Tibial nerve (tissue), 4 donors: ENCODE results near the gene OAS3. TPM values are rescaled to one million over a fixed set of nuclear protein-coding genes. Genes with fewer than 3 reads are reported as not detected.

Source experiments
- DNase-seq, 2 donors: peaks; one replicate each; pipeline ENCODE4 v3.0.0-alpha.2; 2019; ENCODE audit warnings: low spot score in 2 of 2
- H3K27ac ChIP-seq, 4 donors: fragments of 200-600 bp; sonication (generic) in 3 of 4; one replicate each; pipeline ENCODE4 v1.5.1; 2017 to 2019; ENCODE audit warnings: mild to moderate bottlenecking in 1 of 4
- H3K27me3 ChIP-seq, 2 donors: fragments of 200-600 bp; sonication (generic) in 1 of 2; one replicate each; pipeline versions ENCODE4 v1.5.1 to v1.6.0; 2017 to 2019
- H3K36me3 ChIP-seq, 3 donors: fragments of 200-600 bp; sonication (generic); one replicate each; pipeline ENCODE4 v1.5.1; 2018 to 2019
- H3K4me1 ChIP-seq, 4 donors: fragments of 200-600 bp; sonication (generic) in 3 of 4; one replicate each; pipeline ENCODE4 v1.5.1; 2017 to 2019
- H3K4me3 ChIP-seq, 4 donors: fragments of 200-600 bp; sonication (generic) in 3 of 4; one replicate each; pipeline ENCODE4 v1.5.1; 2017 to 2019; ENCODE audit warnings: mild to moderate bottlenecking in 1 of 4, moderate library complexity in 1 of 4
- H3K9me3 ChIP-seq, 4 donors: fragments of 200-600 bp; sonication (generic) in 3 of 4; one replicate each; pipeline ENCODE4 v1.5.1; 2017 to 2019
- EP300 ChIP-seq, 2 donors: sonication (generic); formaldehyde crosslinking; IDR thresholded peaks; one replicate each; pipeline ENCODE4 v1.6.1; 2017; ENCODE audit warnings: antibody characterized with exemption in 2 of 2, mild to moderate bottlenecking in 1 of 2
- POLR2A ChIP-seq, 2 donors: fragments of 450-650 bp; IDR thresholded peaks; one replicate each; pipeline ENCODE4 v1.6.1; 2017; ENCODE audit warnings: antibody characterized with exemption in 2 of 2, mild to moderate bottlenecking in 2 of 2, moderate library complexity in 2 of 2
- WGBS, 2 donors: methylation state at CpG; one replicate each; pipeline ENCODE4 v1.1.5; 2018; 5-methylcytosine and 5-hydroxymethylcytosine counted together
- total RNA-seq, 4 donors: library from RNA; depleted of rRNA; stranded (reverse); fragments of >200 nt; gene quantifications; one replicate each; pipeline ENCODE4 v1.1.0, GENCODE V29; 2016
- TF ChIP-seq, protein P1 (sequence below), 5 experiments: fragments of 200-600 bp in 3 of 5; fragments of 450-650 bp in 2 of 5; sonication (generic) in 3 of 5; IDR thresholded peaks; one replicate each; pipeline ENCODE4 v1.5.1; 2016 to 2019; ENCODE audit warnings: antibody characterized with exemption in 5 of 5, mild to moderate bottlenecking in 3 of 5, moderate library complexity in 2 of 5

OAS3 gene
- total RNA-seq, 4 donors from 2014 or later, result 5.7 to 16.5 (median 11.3) TPM

DNA sequence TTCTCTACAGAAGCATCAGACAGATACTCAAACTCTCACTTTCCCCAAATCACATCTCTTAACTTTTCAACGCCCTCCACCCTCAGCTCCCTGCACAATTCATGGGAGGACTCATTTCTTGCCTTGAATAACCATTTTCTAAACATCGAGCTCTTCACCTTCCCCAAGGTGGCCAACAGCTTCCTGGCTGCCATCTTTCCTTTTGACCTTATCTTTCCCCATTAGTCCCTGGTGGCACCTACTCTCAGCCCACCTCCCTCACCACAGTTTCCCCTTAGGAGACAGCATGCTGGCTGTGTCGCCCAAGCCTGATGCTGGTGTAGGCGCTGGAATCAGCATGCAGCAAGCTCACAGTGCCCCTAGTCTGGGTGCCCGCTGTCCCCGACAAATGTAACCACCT lies 39.9 kb upstream of the OAS3 start:
- TF ChIP-seq EP300 (IDR thresholded peaks at IDR 0.05) (no peak), POLR2A (IDR thresholded peaks at IDR 0.05) (no peak)
- TF ChIP-seq, protein P1, sequence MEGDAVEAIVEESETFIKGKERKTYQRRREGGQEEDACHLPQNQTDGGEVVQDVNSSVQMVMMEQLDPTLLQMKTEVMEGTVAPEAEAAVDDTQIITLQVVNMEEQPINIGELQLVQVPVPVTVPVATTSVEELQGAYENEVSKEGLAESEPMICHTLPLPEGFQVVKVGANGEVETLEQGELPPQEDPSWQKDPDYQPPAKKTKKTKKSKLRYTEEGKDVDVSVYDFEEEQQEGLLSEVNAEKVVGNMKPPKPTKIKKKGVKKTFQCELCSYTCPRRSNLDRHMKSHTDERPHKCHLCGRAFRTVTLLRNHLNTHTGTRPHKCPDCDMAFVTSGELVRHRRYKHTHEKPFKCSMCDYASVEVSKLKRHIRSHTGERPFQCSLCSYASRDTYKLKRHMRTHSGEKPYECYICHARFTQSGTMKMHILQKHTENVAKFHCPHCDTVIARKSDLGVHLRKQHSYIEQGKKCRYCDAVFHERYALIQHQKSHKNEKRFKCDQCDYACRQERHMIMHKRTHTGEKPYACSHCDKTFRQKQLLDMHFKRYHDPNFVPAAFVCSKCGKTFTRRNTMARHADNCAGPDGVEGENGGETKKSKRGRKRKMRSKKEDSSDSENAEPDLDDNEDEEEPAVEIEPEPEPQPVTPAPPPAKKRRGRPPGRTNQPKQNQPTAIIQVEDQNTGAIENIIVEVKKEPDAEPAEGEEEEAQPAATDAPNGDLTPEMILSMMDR (IDR thresholded peaks at IDR 0.05), result no peak
- H3K4me1 ChIP-seq, result no peaks in the 10 kb centered on the region
- no peaks in the 10 kb centered on the region for H3K9me3 ChIP-seq
- no peak overlapping the region for H3K27ac ChIP-seq
- DNase-seq, result no peak
- H3K36me3 ChIP-seq, result no peaks in the 10 kb centered on the region
- 88 to 90% methylated on average over 6 of the region's 6 CpGs for WGBS, 2 donors
- no peaks in the 10 kb centered on the region for H3K27me3 ChIP-seq
- H3K4me3 ChIP-seq, result no peak overlapping the region

DNA sequence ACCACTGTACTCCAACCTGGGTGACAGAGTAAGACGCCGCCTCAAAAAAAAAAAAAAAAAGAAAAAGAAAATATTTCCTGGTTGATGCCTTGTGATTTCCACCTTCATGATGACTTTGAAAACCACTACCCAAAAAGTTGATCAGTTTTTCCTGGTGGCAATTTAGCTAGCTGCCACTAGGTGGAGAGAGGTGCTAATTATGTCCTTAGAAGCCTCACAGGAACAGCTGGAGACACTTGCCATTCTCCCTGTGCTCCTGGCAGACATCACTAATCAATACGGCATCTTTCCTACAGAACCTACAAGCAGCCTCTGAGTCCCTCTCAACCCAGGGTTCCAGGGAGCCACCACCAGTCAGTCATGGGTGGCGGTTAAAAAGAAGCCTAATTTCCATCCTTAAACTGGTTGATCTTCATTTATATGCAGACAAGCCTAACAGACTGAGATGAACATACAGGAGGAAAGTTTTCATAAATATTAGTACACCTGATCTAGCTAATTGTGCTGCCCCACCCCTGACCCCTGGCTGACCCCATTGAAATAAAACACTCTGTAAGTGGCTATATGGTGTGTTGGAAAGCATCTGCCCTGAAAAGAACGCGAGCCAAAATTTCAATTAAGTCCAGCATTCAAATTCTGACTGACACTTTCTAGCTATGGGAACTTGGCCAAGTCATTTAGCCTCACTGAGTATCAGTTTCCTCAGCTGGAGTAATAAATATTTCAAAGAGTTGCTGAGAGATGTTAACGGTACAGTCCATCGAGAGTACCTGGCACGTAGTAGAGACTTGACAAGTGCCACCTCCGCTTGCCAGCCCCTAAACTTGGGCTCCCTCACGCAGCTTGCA lies 37.8 kb upstream of the OAS3 start:
- no peak overlapping the region for H3K27ac ChIP-seq
- TF ChIP-seq POLR2A (IDR thresholded peaks at IDR 0.05), result no peak
- TF ChIP-seq, protein P1 (IDR thresholded peaks at IDR 0.05), result peak; percentile 36 to 61 (median 44)
- H3K36me3 ChIP-seq, result no peaks in the 10 kb centered on the region
- peaks cover 0 to 18% (median 14%) of the 10 kb centered on the region in 4 donors for H3K4me1 ChIP-seq
- H3K4me3 ChIP-seq, result no peak overlapping the region
- H3K27me3 ChIP-seq, result no peaks in the 10 kb centered on the region
- 88 to 95% methylated on average over 11 of the region's 11 CpGs for WGBS, 2 donors
- DNase-seq, result peak in 1 of 2 donors; percentile 48
- H3K9me3 ChIP-seq, result no peaks in the 10 kb centered on the region

DNA sequence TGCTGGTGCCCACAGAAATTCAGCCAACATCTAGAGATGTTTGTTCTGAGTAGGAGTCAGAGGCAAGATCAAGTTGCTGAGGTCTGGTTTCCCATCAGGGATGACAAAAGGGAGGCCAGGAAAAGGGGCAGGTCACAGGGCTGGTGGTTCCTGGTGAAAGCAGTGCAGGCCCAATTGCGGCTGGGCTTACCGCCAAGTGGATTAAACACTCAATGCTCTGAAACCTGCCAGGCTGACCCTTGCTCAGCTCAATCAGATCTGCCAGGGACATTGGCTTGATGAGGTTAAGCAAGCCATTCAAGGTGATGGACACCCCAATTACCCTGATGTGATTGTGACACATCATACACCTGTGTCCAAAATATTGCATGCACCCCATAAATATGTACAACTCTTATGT lies 37.0 kb upstream of the OAS3 start:
- TF ChIP-seq, protein P1 (IDR thresholded peaks at IDR 0.05), result no peak
- TF ChIP-seq POLR2A (IDR thresholded peaks at IDR 0.05) (no peak), EP300 (IDR thresholded peaks at IDR 0.05) (no peak)
- WGBS, 2 donors, result 78 to 100% methylated on average over 2 of the region's 2 CpGs
- Histone ChIP-seq H3K9me3 (no peaks in the 10 kb centered on the region), H3K4me3 (no peak overlapping the region), H3K4me1 (peaks cover 0 to 25% (median 22%) of the 10 kb centered on the region in 4 donors), H3K27ac (no peak overlapping the region), H3K36me3 (no peaks in the 10 kb centered on the region), H3K27me3 (no peaks in the 10 kb centered on the region)
- DNase-seq, result no peak

DNA sequence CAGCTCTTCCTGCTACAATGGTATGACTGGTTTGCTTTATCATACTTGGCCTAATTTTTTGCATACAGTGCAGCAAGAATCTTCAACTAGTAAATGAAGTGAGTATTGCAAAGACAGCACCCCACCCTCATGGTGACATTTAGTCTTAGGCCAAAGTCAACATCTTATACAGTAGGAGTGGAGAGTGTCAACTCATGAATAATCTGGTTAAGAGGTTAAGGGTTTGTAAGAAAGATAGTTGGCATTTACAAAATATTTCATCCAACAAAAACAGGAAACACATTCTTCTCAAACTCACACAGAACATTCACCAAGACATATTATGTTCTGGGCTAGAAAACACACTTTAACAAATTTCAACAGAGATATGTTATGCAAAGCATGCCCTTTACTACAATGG lies 33.7 kb upstream of the OAS3 start:
- DNase-seq, result no peak
- Histone ChIP-seq H3K9me3 (no peaks in the 10 kb centered on the region), H3K36me3 (no peaks in the 10 kb centered on the region), H3K4me3 (no peak overlapping the region), H3K27me3 (no peaks in the 10 kb centered on the region), H3K27ac (peak overlapping the region in 2 of 4 donors; percentile 11 to 38), H3K4me1 (peaks cover 0 to 55% (median 32%) of the 10 kb centered on the region in 4 donors)
- TF ChIP-seq, protein P1 (IDR thresholded peaks at IDR 0.05), result no peak
- TF ChIP-seq EP300 (IDR thresholded peaks at IDR 0.05) (peak in 1 of 2 donors; percentile 32), POLR2A (IDR thresholded peaks at IDR 0.05) (no peak)

DNA sequence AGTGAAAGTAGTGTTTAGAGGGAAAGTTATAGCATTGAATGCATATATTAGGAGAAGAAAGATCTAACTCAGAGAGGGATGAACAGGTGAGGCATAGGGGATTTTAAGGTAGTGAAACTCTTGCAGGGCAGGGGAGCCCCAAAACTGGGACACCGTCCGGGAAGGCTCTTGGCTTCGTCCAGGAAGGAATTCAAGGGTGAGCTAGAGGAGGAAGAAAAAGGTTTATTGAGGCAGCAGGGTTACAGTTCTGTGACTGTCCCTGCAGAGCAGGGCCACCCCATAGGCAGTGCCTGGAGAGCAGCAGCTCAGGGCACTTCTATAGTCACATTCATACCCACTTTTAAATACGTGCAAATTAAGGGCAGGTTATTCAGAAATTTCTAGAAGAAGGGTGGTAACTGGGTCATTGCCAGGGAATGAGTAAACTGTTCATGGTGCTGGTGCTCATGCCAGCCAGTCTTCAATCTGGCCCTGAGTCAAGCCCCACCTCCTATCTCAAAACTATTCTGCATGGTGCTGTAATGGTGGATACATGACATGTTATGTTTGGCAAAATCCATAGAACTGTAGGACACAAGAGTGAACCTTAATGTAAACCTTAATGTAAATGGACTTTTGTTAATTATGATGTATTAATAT lies 32.7 kb upstream of the OAS3 start:
- Histone ChIP-seq H3K9me3 (no peaks in the 10 kb centered on the region), H3K27me3 (no peaks in the 10 kb centered on the region), H3K27ac (peak overlapping the region in 1 of 4 donors; percentile 66), H3K4me1 (peaks cover 0 to 55% (median 32%) of the 10 kb centered on the region in 4 donors), H3K4me3 (no peak overlapping the region), H3K36me3 (peaks cover 0 to 4% (median 0%) of the 10 kb centered on the region in 3 donors)
- TF ChIP-seq, protein P1 (IDR thresholded peaks at IDR 0.05), result no peak
- TF ChIP-seq EP300 (IDR thresholded peaks at IDR 0.05) (no peak), POLR2A (IDR thresholded peaks at IDR 0.05) (no peak)
- WGBS, 2 donors, result 67 to 75% methylated on average over 4 of the region's 4 CpGs
- DNase-seq, result no peak
